Fibroblast of lung (primary cell): ENCODE results near the gene LAMA4. TPM values are rescaled to one million over a fixed set of nuclear protein-coding genes. Genes with fewer than 3 reads are reported as not detected.

Experiments used
- DNase-seq, 2 donors: peaks; one replicate each; pipeline versions ENCODE4 v3.0.0 to v3.0.0-alpha.2; 2010; ENCODE audit warnings: low read depth in 2 of 2
- H2AFZ ChIP-seq: 2 replicates; pipeline ENCODE4 v1.5.1; 2012; ENCODE audit warnings: low read length, control low read depth, inconsistent platforms
- H3K27ac ChIP-seq: 2 replicates; pipeline ENCODE4 v1.5.1; 2011; ENCODE audit warnings: low read length, control low read depth; ENCODE audit not compliant: insufficient read depth
- H3K27me3 ChIP-seq: 2 replicates; pipeline ENCODE4 v1.5.1; 2011; ENCODE audit warnings: mild to moderate bottlenecking, low read length; ENCODE audit not compliant: control insufficient read depth, insufficient read depth
- H3K36me3 ChIP-seq: 2 replicates; pipeline ENCODE4 v1.5.1; 2011; ENCODE audit warnings: low read length; ENCODE audit not compliant: control insufficient read depth, insufficient read depth
- H3K4me1 ChIP-seq: 2 replicates; pipeline ENCODE4 v1.5.1; 2011; ENCODE audit warnings: low read length; ENCODE audit not compliant: control insufficient read depth, insufficient read depth; ENCODE audit errors: extremely low read depth
- H3K4me2 ChIP-seq: 2 replicates; pipeline ENCODE4 v1.5.1; 2011; ENCODE audit warnings: low read length, control low read depth; ENCODE audit not compliant: insufficient read depth; ENCODE audit errors: extremely low read depth
- H3K4me3 ChIP-seq, 4 experiments: fragments of 200-600 bp in 1 of 4; sonication (generic) in 1 of 4; replicated peaks in 1 of 4; 2 replicates each; pipeline ENCODE4 v1.5.1; 2011 to 2016; ENCODE audit warnings: low read length in 4 of 4, low read depth in 3 of 4, mild to moderate bottlenecking in 3 of 4, control low read depth in 2 of 4, inconsistent platforms in 1 of 4, mixed read lengths in 1 of 4; ENCODE audit not compliant: insufficient read depth in 1 of 4; ENCODE audit errors: control extremely low read depth in 1 of 4
- H3K79me2 ChIP-seq: 2 replicates; pipeline ENCODE4 v1.5.1; 2012; ENCODE audit warnings: mild to moderate bottlenecking, low read length, inconsistent platforms; ENCODE audit not compliant: control insufficient read depth, insufficient read depth
- H3K9ac ChIP-seq: 2 replicates; pipeline ENCODE4 v1.5.1; 2011; ENCODE audit warnings: mild to moderate bottlenecking, low read length, control low read depth; ENCODE audit not compliant: insufficient read depth
- H3K9me3 ChIP-seq: 2 replicates; pipeline ENCODE4 v1.5.1; 2012; ENCODE audit warnings: low read depth, low read length; ENCODE audit not compliant: control insufficient read depth, insufficient read depth
- H4K20me1 ChIP-seq: 2 replicates; pipeline ENCODE4 v1.5.1; 2011; ENCODE audit warnings: low read length; ENCODE audit not compliant: control insufficient read depth, insufficient read depth; ENCODE audit errors: extremely low read depth
- EZH2 ChIP-seq: IDR thresholded peaks from 2 replicates; pipeline ENCODE4 v1.5.1; 2012; ENCODE audit warnings: low read length, control low read depth, mild to moderate bottlenecking; ENCODE audit errors: missing control alignments
- polyA plus RNA-seq, 2 donors: library from polyadenylated mRNA; depleted of rRNA in 1 of 2; stranded (reverse) in 1 of 2; unstranded in 1 of 2; fragments of >200 nt; gene quantifications; 2 replicates each; pipeline ENCODE4 v1.2.1, GENCODE V29; 2011 to 2012; ENCODE audit warnings: missing spikeins in 1 of 2
- total RNA-seq: library from RNA; depleted of rRNA; stranded (reverse); fragments of >200 nt; gene quantifications from 2 replicates; pipeline ENCODE4 v1.2.1, GENCODE V29; 2014
- TF ChIP-seq, protein P1 (sequence below), 2 donors: IDR thresholded peaks in 1 of 2; conservative IDR thresholded peaks in 1 of 2; 1 replicate in 1 of 2; 2 replicates in 1 of 2; pipeline ENCODE4 v1.5.1; 2011 to 2012; ENCODE audit warnings: low read length in 2 of 2, control low read depth in 1 of 2, inconsistent platforms in 1 of 2, low read depth in 1 of 2, mild to moderate bottlenecking in 1 of 2

LAMA4 gene
- total and polyA plus RNA-seq, 2 donors (not counting 1 experiment from before 2014, with no cell fraction given), result 636 to 662 TPM

DNA sequence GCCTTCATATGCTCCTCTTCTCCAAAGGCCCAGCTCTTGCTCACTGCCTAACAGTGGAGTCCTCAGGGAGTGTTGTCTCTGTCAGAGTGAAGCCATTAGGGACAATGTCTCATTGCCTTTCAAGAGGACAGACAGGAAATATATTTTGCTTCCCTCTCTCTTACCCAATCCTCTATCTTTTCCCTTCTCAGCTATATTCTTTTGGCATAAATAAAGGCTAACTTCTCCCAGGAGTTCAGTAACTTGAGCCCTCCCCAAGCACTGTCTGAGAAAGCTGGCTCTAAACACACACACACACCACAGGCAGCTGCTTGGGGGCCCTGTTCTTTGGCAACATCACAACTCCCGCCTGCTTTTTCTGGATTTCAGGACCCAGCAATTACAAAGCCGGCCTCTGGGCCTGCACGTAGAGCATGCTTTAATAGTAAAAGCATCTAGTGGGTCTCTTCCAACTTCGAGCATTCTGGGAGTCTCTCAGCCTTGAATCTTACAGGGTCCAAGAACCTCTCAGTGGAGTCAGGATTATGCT, 34.7 kb upstream of the LAMA4 start:
- no peaks in the 10 kb centered on the region for H3K36me3 ChIP-seq
- no peak overlapping the region for H3K9ac ChIP-seq
- H3K9me3 ChIP-seq, result no peaks in the 10 kb centered on the region
- no peak for TF ChIP-seq EZH2
- TF ChIP-seq, protein P1, sequence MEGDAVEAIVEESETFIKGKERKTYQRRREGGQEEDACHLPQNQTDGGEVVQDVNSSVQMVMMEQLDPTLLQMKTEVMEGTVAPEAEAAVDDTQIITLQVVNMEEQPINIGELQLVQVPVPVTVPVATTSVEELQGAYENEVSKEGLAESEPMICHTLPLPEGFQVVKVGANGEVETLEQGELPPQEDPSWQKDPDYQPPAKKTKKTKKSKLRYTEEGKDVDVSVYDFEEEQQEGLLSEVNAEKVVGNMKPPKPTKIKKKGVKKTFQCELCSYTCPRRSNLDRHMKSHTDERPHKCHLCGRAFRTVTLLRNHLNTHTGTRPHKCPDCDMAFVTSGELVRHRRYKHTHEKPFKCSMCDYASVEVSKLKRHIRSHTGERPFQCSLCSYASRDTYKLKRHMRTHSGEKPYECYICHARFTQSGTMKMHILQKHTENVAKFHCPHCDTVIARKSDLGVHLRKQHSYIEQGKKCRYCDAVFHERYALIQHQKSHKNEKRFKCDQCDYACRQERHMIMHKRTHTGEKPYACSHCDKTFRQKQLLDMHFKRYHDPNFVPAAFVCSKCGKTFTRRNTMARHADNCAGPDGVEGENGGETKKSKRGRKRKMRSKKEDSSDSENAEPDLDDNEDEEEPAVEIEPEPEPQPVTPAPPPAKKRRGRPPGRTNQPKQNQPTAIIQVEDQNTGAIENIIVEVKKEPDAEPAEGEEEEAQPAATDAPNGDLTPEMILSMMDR (conservative IDR thresholded peaks at IDR 0.05 in 1 of 2, IDR thresholded peaks at IDR 0.05 in 1 of 2; ENCODE audit: low read depth in 1 of 2, low read length in 2 of 2), result peak in 1 of 2 donors; percentile 9
- no peaks in the 10 kb centered on the region for H3K27me3 ChIP-seq
- peak; percentile 90 to 98 for DNase-seq
- no peak overlapping the region for H3K4me3 ChIP-seq
- no peaks in the 10 kb centered on the region for H4K20me1 ChIP-seq
- H3K4me2 ChIP-seq, result no peak overlapping the region
- peak overlapping the region; percentile 49 for H3K27ac ChIP-seq
- H3K4me1 ChIP-seq, result peaks cover 9% of the 10 kb centered on the region
- H2AFZ ChIP-seq, result peak overlapping the region; percentile 76
- no peaks in the 10 kb centered on the region for H3K79me2 ChIP-seq

DNA sequence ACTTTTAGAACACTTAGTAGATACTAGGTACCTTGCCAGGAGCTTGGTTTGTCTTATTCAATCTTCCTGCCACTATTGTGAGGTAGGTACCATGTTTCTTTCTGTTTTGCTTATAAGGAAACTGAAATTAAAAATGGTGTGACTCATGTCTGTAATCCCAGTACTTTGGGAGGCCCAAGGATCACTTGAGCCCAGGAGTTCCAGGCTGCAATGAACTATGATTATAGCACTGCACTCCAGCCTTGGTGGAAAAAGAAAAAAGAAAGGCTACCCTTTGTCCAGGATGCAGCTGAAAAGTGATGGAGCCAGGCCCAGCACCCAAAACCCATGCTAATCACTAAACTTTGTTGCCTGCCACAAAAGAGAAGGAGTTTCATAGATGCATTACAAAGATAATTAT, 34.1 kb upstream of the LAMA4 start:
- no peak overlapping the region for H3K9ac ChIP-seq
- TF ChIP-seq, protein P1 (conservative IDR thresholded peaks at IDR 0.05 in 1 of 2, IDR thresholded peaks at IDR 0.05 in 1 of 2; ENCODE audit: low read depth in 1 of 2, low read length in 2 of 2), result no peak
- no peak for TF ChIP-seq EZH2
- H3K27ac ChIP-seq, result no peak overlapping the region
- H3K79me2 ChIP-seq, result no peaks in the 10 kb centered on the region
- H3K4me1 ChIP-seq, result peaks cover 9% of the 10 kb centered on the region
- no peaks in the 10 kb centered on the region for H4K20me1 ChIP-seq
- H3K27me3 ChIP-seq, result no peaks in the 10 kb centered on the region
- no peak overlapping the region for H3K4me2 ChIP-seq
- no peak for DNase-seq
- H3K9me3 ChIP-seq, result no peaks in the 10 kb centered on the region
- no peak overlapping the region for H3K4me3 ChIP-seq
- no peaks in the 10 kb centered on the region for H3K36me3 ChIP-seq
- H2AFZ ChIP-seq, result no peak overlapping the region

DNA sequence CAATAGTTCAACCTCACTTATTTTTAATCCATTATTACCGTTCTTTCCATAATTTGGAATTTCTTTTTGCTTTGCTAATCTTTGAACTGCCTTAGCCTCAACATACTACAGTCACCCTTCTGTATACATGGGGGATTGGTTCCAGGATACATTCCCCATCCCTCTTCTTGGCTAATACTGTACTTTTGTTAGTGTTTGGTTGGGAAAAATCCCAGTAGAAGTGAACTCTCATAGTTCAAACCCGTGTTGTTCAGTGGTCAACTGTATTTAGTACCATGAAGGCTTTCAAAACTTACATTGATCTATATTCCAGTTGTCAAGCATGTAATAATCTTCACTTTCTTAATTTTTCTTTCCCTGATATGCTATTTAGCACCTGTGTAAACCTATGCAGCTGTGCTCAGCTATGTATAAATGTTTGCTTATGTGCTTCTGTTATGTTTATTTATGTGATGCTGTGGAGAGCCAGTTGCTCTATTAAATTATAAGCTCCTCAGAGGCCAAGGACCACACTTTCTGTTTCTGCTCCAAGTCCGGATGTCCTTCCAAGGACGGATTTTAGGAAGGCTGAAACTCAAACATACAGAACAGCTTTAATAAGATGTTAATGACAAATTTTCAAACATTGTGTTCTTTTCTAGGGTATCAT, 33.3 kb upstream of the LAMA4 start:
- Histone ChIP-seq H3K4me1 (peaks cover 12% of the 10 kb centered on the region), H2AFZ (no peak overlapping the region), H3K9ac (no peak overlapping the region), H3K4me2 (no peak overlapping the region), H3K9me3 (no peaks in the 10 kb centered on the region), H3K27me3 (no peaks in the 10 kb centered on the region), H4K20me1 (no peaks in the 10 kb centered on the region), H3K27ac (no peak overlapping the region), H3K36me3 (no peaks in the 10 kb centered on the region), H3K79me2 (no peaks in the 10 kb centered on the region), H3K4me3 (no peak overlapping the region)
- DNase-seq, result peak in 1 of 2 donors; percentile 60
- no peak for TF ChIP-seq EZH2
- TF ChIP-seq, protein P1 (conservative IDR thresholded peaks at IDR 0.05 in 1 of 2, IDR thresholded peaks at IDR 0.05 in 1 of 2; ENCODE audit: low read depth in 1 of 2, low read length in 2 of 2), result no peak
